ENCODE results near the gene ASB18.
A peak's percentile ranks its signal among the peaks of the same experiment; 100 is the strongest.

The ASB18 gene

GRCh38 chr2:236194786-236195185 lies 69.4 kb downstream of the ASB18 start:
- H3K27ac ChIP-seq: no peak overlapping the region
- TF ChIP-seq CTCF (IDR thresholded peaks at IDR 0.05): no peak
- no peak for TF ChIP-seq ZFX (IDR thresholded peaks at IDR 0.05; ENCODE audit: borderline replicate concordance)

GRCh38 chr2:236193026-236193425 lies 71.2 kb downstream of the ASB18 start:
- H3K27ac ChIP-seq: no peak overlapping the region
- no peak for TF ChIP-seq ZFX (IDR thresholded peaks at IDR 0.05; ENCODE audit: borderline replicate concordance)
- TF ChIP-seq CTCF (IDR thresholded peaks at IDR 0.05): no peak

GRCh38 chr2:236190674-236191073 lies 73.5 kb downstream of the ASB18 start:
- TF ChIP-seq ZFX (IDR thresholded peaks at IDR 0.05; ENCODE audit: borderline replicate concordance) (no peak), CTCF (IDR thresholded peaks at IDR 0.05) (no peak)
- no peak overlapping the region for H3K27ac ChIP-seq

- TF ChIP-seq ZFX (IDR thresholded peaks at IDR 0.05; ENCODE audit: borderline replicate concordance) (no peak), CTCF (IDR thresholded peaks at IDR 0.05) (no peak)
- no peak overlapping the region for H3K27ac ChIP-seq
These were observed 79.5 kb downstream of the ASB18 start for GRCh38 chr2:236184701-236185100.

- TF ChIP-seq CTCF (IDR thresholded peaks at IDR 0.05) (peak; percentile 91), ZFX (IDR thresholded peaks at IDR 0.05; ENCODE audit: borderline replicate concordance) (no peak)
- no peak overlapping the region for H3K27ac ChIP-seq
These were observed 83.3 kb downstream of the ASB18 start for GRCh38 chr2:236180831-236181453.

- TF ChIP-seq CTCF (IDR thresholded peaks at IDR 0.05) (no peak), ZFX (IDR thresholded peaks at IDR 0.05; ENCODE audit: borderline replicate concordance) (no peak)
- H3K27ac ChIP-seq: no peak overlapping the region
These were observed 84.0 kb downstream of the ASB18 start for GRCh38 chr2:236180076-236180816.

All from 22Rv1 (cell line).